ENCODE measurements around the gene SORBS1. TPM values are rescaled to one million over a fixed set of nuclear protein-coding genes. Genes with fewer than 3 reads are reported as not detected.

Gene SORBS1
- total and polyA plus RNA-seq, 2 experiments from 2014 or later: 17.0 to 40.2 TPM

- H2AFZ ChIP-seq: no peak overlapping the region
- no peaks in the 10 kb centered on the region for H3K27me3 ChIP-seq
- H3K4me2 ChIP-seq: peak overlapping the region; percentile 92
- peaks cover 4% of the 10 kb centered on the region for H4K20me1 ChIP-seq (ENCODE audit: insufficient read depth, poor library complexity, severe bottlenecking)
- H3K9me3 ChIP-seq (ENCODE audit: low read depth): no peaks in the 10 kb centered on the region
- H3K79me2 ChIP-seq: peaks cover 70% of the 10 kb centered on the region
- H3K36me3 ChIP-seq (replicated peaks; ENCODE audit: insufficient read depth, low read depth): no peaks in the 10 kb centered on the region
- WGBS (ENCODE audit: low lambda C conversion rate, missing lambda C conversion rate): 36% methylated on average over 1 of the region's 1 CpG
- DNase-seq (ENCODE audit: low spot score): no peak
- no peaks in the 10 kb centered on the region for H3K9me2 ChIP-seq (replicated peaks; ENCODE audit: insufficient read depth)
- peaks cover 29% of the 10 kb centered on the region for H3K4me1 ChIP-seq (ENCODE audit: insufficient read depth)
- no peak overlapping the region for H3K27ac ChIP-seq
- no peak overlapping the region for H3K4me3 ChIP-seq
- no peak for TF ChIP-seq EZH2 (IDR thresholded peaks at IDR 0.05; ENCODE audit: borderline replicate concordance)
- no peak for TF ChIP-seq CTCF (IDR thresholded peaks at IDR 0.05; ENCODE audit: poor library complexity)
- no peak for TF ChIP-seq EZH2phosphoT487 (IDR thresholded peaks at IDR 0.05; ENCODE audit: low read depth, severe bottlenecking, unreplicated experiment)
These were observed 2.4 kb downstream of the SORBS1 start for GRCh38 chr10:95558593-95559320.

- no peaks in the 10 kb centered on the region for H3K27me3 ChIP-seq
- peaks cover 85% of the 10 kb centered on the region for H3K79me2 ChIP-seq
- peaks cover 24% of the 10 kb centered on the region for H3K4me1 ChIP-seq (ENCODE audit: insufficient read depth)
- H3K9me3 ChIP-seq (ENCODE audit: low read depth): peaks cover 9% of the 10 kb centered on the region
- no peak overlapping the region for H2AFZ ChIP-seq
- no peaks in the 10 kb centered on the region for H3K9me2 ChIP-seq (replicated peaks; ENCODE audit: insufficient read depth)
- TF ChIP-seq EZH2 (IDR thresholded peaks at IDR 0.05; ENCODE audit: borderline replicate concordance) (no peak), EZH2phosphoT487 (IDR thresholded peaks at IDR 0.05; ENCODE audit: low read depth, severe bottlenecking, unreplicated experiment) (no peak)
- no peaks in the 10 kb centered on the region for H3K36me3 ChIP-seq (replicated peaks; ENCODE audit: insufficient read depth, low read depth)
- WGBS (ENCODE audit: low lambda C conversion rate, missing lambda C conversion rate): 83% methylated on average over 8 of the region's 8 CpGs
- DNase-seq (ENCODE audit: low spot score): no peak
- H3K4me3 ChIP-seq: no peak overlapping the region
- no peak overlapping the region for H3K4me2 ChIP-seq
- no peak overlapping the region for H3K27ac ChIP-seq
- H4K20me1 ChIP-seq (ENCODE audit: insufficient read depth, poor library complexity, severe bottlenecking): peaks cover 4% of the 10 kb centered on the region
These were observed 4.0 kb downstream of the SORBS1 start for GRCh38 chr10:95556994-95557767.

- 98% methylated on average over 4 of the region's 4 CpGs for WGBS (ENCODE audit: low lambda C conversion rate, missing lambda C conversion rate)
- peaks cover 9% of the 10 kb centered on the region for H3K9me3 ChIP-seq (ENCODE audit: low read depth)
- peaks cover 97% of the 10 kb centered on the region for H3K79me2 ChIP-seq
- TF ChIP-seq EZH2 (IDR thresholded peaks at IDR 0.05; ENCODE audit: borderline replicate concordance) (no peak), EZH2phosphoT487 (IDR thresholded peaks at IDR 0.05; ENCODE audit: low read depth, severe bottlenecking, unreplicated experiment) (no peak), CTCF (IDR thresholded peaks at IDR 0.05; ENCODE audit: poor library complexity) (no peak)
- no peak overlapping the region for H2AFZ ChIP-seq
- no peaks in the 10 kb centered on the region for H3K9me2 ChIP-seq (replicated peaks; ENCODE audit: insufficient read depth)
- H3K36me3 ChIP-seq (replicated peaks; ENCODE audit: insufficient read depth, low read depth): no peaks in the 10 kb centered on the region
- no peak overlapping the region for H3K4me2 ChIP-seq
- H3K27ac ChIP-seq: no peak overlapping the region
- H4K20me1 ChIP-seq (ENCODE audit: insufficient read depth, poor library complexity, severe bottlenecking): peaks cover 4% of the 10 kb centered on the region
- no peaks in the 10 kb centered on the region for H3K27me3 ChIP-seq
- no peak overlapping the region for H3K4me3 ChIP-seq
- H3K4me1 ChIP-seq (ENCODE audit: insufficient read depth): peaks cover 5% of the 10 kb centered on the region
- DNase-seq (ENCODE audit: low spot score): no peak
These were observed 7.5 kb downstream of the SORBS1 start for GRCh38 chr10:95553674-95554073.

All from hepatocyte (in vitro differentiated cells).